RWPE2 (cell line): ENCODE data around the gene WDCP.

Experiments
- ATAC-seq: fragments of 200-7000 bp; cut with Tn5 transposase; 3 replicates; pipeline ENCODE4 v1.9.1; 2021; ENCODE audit warnings: low read depth
- DNase-seq: peaks from one replicate; pipeline ENCODE4 v3.0.0-alpha.2; 2020; ENCODE audit warnings: low spot score
- H3K27ac ChIP-seq: fragments of 450-650 bp; 2 replicates; pipeline ENCODE4 v1.5.1; 2017; ENCODE audit warnings: mild to moderate bottlenecking; ENCODE audit not compliant: poor library complexity, severe bottlenecking
- H3K27me3 ChIP-seq: fragments of 250-450 bp; sonication (Bioruptor Pico); 2 replicates; pipeline ENCODE4 v1.5.1; 2021; ENCODE audit warnings: mild to moderate bottlenecking, moderate library complexity; ENCODE audit not compliant: insufficient read depth, poor library complexity, severe bottlenecking
- H3K36me3 ChIP-seq: fragments of 250-450 bp; sonication (Bioruptor Pico); 2 replicates; pipeline ENCODE4 v1.5.1; 2020; ENCODE audit warnings: low read depth, mild to moderate bottlenecking, moderate library complexity
- H3K4me1 ChIP-seq: fragments of 250-450 bp; sonication (Bioruptor Pico); 2 replicates; pipeline ENCODE4 v1.5.1; 2021; ENCODE audit warnings: mild to moderate bottlenecking, moderate library complexity; ENCODE audit not compliant: insufficient read depth, poor library complexity, severe bottlenecking
- H3K4me3 ChIP-seq: fragments of 250-450 bp; sonication (Bioruptor Pico); 2 replicates; pipeline ENCODE4 v1.5.1; 2021; ENCODE audit warnings: mild to moderate bottlenecking, moderate library complexity; ENCODE audit not compliant: severe bottlenecking
- H3K9me3 ChIP-seq: fragments of 250-450 bp; sonication (Bioruptor Pico); 2 replicates; pipeline ENCODE4 v1.5.1; 2021; ENCODE audit warnings: mild to moderate bottlenecking, moderate library complexity; ENCODE audit not compliant: severe bottlenecking
- TF ChIP-seq, protein P1 (sequence below): fragments of 450-650 bp; IDR thresholded peaks from one replicate; pipeline ENCODE4 v1.5.1; 2017; ENCODE audit warnings: mild to moderate bottlenecking, moderate library complexity; ENCODE audit not compliant: poor library complexity, severe bottlenecking

WDCP gene

DNA sequence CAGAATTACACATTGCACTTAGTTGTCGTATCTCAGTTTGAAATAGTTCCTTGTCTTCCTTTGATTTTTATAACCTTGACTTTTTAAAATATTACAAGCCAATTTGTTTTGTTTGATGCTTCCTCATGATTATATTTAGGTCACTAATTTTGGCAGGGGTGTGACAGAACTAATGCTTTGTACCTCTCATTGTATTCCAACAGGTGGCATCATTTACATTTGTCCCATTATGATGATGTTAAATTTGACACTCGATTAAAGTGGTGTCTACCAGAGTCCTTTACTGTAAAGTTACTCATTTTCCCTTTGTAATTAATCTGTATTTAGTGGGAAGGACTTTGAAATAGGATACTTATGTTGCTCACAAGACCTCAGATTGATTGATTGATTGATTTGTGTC is 58.8 kb downstream of the WDCP start:
- Histone ChIP-seq H3K36me3 (peaks cover 21% of the 10 kb centered on the region), H3K27me3 (no peaks in the 10 kb centered on the region), H3K4me3 (no peak overlapping the region), H3K27ac (no peak overlapping the region), H3K9me3 (no peaks in the 10 kb centered on the region), H3K4me1 (no peaks in the 10 kb centered on the region)
- ATAC-seq, result peak; percentile 54; the same call in 1 of the 3 replicates
- no peak for DNase-seq
- TF ChIP-seq, protein P1, sequence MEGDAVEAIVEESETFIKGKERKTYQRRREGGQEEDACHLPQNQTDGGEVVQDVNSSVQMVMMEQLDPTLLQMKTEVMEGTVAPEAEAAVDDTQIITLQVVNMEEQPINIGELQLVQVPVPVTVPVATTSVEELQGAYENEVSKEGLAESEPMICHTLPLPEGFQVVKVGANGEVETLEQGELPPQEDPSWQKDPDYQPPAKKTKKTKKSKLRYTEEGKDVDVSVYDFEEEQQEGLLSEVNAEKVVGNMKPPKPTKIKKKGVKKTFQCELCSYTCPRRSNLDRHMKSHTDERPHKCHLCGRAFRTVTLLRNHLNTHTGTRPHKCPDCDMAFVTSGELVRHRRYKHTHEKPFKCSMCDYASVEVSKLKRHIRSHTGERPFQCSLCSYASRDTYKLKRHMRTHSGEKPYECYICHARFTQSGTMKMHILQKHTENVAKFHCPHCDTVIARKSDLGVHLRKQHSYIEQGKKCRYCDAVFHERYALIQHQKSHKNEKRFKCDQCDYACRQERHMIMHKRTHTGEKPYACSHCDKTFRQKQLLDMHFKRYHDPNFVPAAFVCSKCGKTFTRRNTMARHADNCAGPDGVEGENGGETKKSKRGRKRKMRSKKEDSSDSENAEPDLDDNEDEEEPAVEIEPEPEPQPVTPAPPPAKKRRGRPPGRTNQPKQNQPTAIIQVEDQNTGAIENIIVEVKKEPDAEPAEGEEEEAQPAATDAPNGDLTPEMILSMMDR, result peak; percentile 76
